NCI-H526 treated with DMSO at 0.1 percent for 48 hours (cell line): ENCODE measurements around the gene TMEM25.
"Not testable (repeated sequence)": the region's sequence is repeated elsewhere in the genome, so short reads cannot be mapped to it uniquely, and the experiment has no call there.

Source experiments
- DNase-seq: peaks from one replicate; lab custom pipeline; 2025; lab: John Stamatoyannopoulos, UW

Gene TMEM25

GRCh38 chr11:118532852-118533768, 2.1 kb downstream of the TMEM25 start:
- no peak for DNase-seq

DNA sequence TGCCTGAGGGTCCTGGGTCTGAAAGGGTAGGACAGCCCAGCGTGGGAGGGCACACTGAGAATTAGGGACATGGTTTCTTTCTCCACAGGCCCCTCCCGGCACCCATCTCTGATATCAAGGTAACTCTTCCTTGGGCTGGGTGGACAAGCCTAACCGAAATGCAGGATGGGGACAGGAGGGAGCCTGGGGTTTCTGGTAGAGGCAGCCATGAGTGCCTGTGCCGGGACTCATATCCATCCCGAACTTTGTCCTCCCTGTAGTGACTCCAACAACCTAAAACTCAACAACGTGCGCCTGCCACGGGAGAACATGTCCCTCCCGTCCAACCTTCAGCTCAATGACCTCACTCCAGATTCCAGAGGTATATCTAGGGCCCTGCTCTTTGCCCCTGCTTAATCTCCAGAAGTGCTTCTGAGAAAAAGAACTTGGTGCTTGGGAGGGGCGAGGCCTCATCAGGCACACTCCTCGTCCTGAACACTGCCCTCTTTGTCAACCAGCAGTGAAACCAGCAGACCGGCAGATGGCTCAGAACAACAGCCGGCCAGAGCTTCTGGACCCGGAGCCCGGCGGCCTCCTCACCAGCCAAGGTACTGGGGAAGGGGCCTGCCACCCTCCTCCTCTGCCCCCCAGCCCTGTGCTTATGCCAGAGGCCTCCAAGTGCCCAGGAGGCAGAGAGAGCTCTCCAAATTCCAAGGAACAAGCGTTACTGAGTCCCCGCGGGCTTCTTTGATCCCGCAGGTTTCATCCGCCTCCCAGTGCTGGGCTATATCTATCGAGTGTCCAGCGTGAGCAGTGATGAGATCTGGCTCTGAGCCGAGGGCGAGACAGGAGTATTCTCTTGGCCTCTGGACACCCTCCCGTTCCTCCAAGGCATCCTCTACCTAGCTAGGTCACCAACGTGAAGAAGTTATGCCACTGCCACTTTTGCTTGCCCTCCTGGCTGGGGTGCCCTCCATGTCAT, 3.1 kb downstream of the TMEM25 start:
- DNase-seq = no peak

- no peak for DNase-seq
Observed at GRCh38 chr11:118535261-118535660, 4.3 kb downstream of the TMEM25 start.

DNA sequence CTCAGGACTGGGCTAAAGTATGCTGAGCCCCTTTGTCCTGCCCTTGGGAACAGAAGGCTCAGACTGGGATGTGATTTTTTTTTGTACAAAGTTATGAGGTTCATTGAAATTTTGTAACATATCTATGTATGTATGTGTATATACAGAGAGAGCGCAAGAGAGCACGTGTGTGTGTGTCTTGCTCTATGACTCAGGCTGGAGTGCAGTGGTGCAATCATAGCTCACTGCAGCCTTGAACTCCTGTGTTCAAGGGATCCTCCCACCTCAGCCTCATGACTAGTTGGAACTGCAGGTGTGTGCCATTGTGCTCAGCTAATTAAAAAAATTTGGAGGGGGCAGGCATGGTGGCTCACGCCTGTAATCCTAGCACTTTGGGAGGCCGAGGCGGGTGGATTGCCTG, 5.7 kb downstream of the TMEM25 start:
- no peak for DNase-seq

GRCh38 chr11:118537409-118537980, 6.5 kb downstream of the TMEM25 start:
- DNase-seq = no peak

GRCh38 chr11:118544010-118544646, 13.1 kb downstream of the TMEM25 start:
- DNase-seq = no peak

GRCh38 chr11:118544647-118545010, 13.6 kb downstream of the TMEM25 start:
- DNase-seq = no peak

GRCh38 chr11:118545533-118545932, 14.5 kb downstream of the TMEM25 start:
- no peak for DNase-seq

DNA sequence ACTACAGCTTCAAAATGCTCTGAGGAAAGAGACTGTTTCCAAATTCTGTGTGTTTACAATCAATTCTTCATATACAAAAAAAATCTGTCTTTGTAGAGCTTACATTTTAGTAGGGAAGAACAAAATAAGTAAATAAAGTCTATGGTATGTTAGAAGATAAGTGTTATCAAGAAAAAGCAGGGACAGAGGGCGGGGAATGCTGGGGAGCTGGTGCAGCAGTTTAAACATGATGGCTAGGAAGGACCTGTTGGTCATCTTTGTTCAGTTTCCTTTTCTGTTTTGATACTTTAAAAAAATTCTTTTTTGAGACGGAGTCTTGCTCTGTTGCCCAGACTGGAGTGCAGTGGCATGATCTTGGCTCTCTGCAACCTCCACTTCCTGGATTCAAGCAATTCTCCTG, 16.1 kb downstream of the TMEM25 start:
- DNase-seq = no peak

DNA sequence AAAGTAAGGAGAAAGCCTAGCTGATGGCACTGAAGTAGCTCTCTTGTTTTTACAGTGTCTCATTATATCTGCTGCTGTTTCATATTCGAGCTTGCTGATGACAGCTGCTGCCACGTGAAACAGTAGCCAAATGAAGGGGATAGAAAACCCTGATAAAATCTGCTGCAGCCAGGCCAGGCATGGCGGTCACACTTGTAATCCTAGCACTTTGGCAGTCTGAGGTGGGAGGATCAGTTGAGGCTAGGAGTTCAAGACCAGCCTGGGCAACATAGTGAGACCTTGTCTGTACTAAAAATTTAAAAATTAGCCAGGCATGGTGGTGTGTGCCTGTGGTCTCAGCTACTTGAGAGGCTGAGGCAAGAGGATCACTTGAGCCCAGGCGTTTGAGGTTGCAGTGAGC, 21.3 kb downstream of the TMEM25 start:
- DNase-seq = no peak

DNA sequence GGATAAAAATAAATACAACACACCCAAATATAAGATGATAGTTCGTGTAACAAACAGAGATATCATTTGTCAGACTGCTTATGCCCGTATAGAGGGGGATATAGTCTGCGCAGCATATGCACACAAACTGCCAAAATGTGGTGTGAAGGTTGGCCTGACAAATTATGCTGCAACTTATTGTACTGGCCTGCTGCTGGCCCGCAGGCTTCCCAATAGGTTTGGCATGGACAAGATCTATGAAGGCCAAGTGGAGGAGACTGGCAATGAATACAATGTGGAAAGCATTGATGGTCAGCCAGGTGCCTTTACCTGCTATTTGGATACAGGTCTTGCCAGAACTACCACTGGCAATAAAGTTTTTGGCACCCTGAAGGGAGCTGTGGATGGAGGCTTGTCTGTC, 29.8 kb downstream of the TMEM25 start:
- DNase-seq = no peak

DNA sequence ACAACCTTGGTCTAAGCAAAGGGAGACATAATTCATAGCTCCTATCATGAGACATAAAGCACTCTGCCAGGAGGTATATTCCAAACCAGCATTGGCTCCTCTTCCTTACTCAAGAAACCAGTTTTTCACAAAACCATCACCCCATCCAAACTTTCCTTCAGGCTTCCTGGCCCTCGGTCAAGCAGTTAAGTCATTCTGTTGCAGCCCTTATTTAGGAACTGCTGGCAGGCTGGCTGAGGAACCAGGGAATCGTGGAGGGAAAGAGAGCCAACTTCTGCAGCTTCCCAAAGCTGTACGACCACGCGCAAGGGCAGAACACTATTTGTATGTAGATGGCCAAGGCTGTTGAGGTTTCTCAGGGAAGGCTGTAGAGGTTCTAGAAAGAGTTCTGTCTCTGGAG, 34.1 kb downstream of the TMEM25 start:
- DNase-seq = no peak

DNA sequence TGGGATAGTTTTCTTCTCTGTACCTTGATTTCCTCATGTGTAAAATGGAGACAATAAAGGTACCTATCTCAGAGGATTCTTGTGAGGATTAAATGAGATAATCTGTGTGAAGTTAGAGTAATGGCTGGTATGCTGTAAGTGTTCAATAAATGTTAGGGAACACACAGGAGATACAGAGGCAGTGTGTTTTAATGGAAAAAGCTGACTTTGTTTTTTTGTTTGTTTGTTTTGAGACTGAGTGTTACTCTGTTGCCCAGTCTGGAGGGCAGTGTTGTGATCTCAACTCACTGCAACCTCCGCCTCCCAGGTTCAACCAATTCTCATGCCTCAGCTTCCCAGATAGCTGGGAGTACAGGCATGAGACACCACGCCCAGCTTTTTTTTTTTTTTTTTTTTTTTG, 38.7 kb downstream of the TMEM25 start:
- DNase-seq = no peak

DNA sequence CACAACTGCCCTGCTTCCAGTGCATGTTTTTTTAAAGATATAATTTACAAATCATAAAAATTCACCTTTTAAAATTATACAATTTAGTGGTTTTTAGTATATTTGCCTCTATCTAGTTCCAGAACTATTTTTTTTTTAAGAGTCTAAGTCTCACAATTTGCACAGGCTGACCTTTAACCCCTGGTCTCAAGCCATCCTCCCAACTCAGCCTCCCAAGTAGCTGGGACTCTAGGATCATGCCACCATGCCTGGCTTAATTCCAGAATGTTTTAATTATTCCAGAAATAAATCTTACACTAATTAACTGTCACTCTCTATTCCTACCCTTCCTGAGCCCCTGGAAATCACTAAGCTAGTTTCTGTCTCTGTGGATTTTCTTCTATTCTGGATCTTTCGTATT, 39.8 kb downstream of the TMEM25 start:
- DNase-seq = no peak

- not testable (repeated sequence) for DNase-seq
Observed at GRCh38 chr11:118571701-118572060, 40.7 kb downstream of the TMEM25 start.

DNA sequence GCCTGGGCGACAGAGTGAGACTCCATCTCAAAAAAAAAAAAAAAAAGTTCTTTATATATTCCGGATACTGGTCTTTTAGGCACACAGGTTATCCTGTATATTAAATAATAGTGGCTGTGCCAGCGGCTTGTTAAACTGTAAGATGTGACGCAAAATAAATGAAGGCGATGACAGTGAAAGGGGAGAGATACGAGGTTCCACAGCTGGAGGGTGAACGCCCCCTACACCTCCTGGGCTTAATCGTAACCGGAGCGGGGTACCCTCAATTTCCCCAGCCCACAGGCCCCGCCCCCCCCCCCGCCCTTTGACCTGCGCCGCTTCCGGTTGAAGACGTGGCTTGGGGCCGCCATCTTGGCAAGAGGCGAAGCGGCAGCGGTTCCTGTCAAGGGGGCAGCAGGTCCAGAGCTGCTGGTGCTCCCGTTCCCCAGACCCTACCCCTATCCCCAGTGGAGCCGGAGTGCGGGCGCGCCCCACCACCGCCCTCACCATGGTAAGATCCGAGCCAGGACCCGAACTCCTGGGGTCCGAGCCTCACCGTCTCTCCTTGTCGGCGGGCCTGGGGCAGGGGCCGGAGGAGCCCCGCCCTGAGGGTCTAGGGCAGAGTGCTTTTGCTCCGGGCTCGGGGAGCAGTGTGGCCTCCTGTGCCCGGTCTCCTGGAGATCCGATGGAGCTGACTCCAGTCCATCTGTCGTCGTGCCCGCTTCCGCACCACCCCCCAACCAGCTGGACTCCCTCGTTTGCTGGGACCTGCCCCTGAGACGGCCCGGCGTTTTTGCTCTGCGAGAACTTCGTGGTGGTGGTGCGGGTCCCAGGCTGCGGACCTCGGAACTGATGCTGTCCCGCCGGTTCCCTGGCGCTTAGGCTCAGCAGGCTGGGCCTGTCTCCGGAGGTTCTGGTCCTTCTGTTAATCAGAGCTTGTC, 41.3 kb downstream of the TMEM25 start, which contains the start of gene ARCN1:
Gene ARCN1 (plus strand): TSS at position 349 of the 920 bp plus-strand sequence. CDS start 139 bp downstream, at position 488.
- DNase-seq = peak; percentile 86

GRCh38 chr11:118572981-118573550, 42.1 kb downstream of the TMEM25 start:
- DNase-seq = peak; percentile 73

DNA sequence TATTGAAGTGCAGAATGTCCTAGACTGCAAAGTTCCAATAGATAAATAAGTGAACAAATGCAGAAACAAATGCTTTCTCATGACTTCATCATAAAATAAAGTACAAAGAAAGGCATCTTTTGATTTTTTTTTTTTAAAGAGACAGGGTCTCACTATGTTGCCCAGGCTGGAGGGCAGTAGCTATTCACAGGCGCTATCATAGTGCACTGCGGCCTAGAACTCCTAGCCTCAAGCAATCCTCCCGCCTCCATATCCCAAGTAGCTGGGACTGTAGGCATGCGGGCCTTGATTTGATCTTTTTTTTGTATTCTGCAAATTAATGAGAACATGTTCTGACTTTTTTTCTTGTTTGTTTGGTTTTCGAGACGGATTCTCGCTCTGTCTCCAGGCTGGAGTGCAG, 43.6 kb downstream of the TMEM25 start:
- DNase-seq = no peak

GRCh38 chr11:118577995-118578394, 47.0 kb downstream of the TMEM25 start:
- not testable (repeated sequence) for DNase-seq

GRCh38 chr11:118581057-118581456, 50.1 kb downstream of the TMEM25 start:
- no peak for DNase-seq
